Measurements from ENCODE around the gene SVBP. TPM values are rescaled to one million over a fixed set of nuclear protein-coding genes. Genes with fewer than 3 reads are reported as not detected.

The SVBP gene
- polyA plus RNA-seq, 1 experiment = 29.8 TPM

DNA sequence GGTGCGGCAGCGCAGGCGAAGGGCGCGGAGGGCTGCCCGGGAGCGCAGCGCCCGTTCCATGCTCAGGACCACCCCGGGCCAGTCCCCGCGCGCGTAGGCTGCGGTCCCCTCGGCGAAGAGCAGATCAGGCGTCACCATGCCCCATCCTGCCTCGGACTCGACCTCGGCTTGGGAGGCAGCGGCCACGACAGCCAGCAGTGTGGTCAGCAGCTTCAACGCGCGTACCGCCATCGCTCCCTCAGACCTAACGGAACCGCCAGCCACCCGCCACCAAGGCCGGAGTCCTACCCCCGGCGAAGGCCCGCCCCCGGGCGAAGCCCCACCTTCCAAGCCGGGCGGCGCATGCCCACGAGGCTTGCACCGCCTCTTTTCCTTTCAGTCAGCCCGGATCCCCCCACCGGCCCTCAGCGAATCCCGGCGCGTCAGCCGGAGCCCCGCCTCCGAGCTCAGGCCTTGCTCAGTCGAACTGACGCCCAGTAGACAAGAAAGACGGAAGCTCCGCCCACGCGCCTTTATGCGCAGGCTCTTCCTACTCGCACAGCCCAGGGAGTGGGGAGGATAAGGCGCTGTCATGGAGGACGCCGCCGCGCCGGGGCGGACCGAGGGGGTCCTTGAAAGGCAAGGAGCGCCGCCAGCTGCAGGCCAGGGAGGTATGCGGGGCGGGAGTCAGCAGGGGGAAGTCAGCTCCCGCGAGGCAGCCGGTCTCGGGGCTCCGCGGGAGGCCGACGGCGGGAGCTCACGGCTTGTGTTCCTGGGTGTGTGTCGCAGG, 50.3 kb downstream of the SVBP start, which contains the start of the genes C1orf50 and P3H1:
C1orf50 (plus strand) TSS at position 509 of the 769 bp plus-strand sequence; CDS start at position 572, 63 bp downstream.
P3H1 (minus strand) TSS at position 288 of the 769 bp plus-strand sequence; CDS start at position 231, 57 bp downstream.
- H3K27ac ChIP-seq (ENCODE audit: low read depth, low read length) = peak within 1 kb of the TSS; percentile 87
- TF ChIP-seq, protein P1, sequence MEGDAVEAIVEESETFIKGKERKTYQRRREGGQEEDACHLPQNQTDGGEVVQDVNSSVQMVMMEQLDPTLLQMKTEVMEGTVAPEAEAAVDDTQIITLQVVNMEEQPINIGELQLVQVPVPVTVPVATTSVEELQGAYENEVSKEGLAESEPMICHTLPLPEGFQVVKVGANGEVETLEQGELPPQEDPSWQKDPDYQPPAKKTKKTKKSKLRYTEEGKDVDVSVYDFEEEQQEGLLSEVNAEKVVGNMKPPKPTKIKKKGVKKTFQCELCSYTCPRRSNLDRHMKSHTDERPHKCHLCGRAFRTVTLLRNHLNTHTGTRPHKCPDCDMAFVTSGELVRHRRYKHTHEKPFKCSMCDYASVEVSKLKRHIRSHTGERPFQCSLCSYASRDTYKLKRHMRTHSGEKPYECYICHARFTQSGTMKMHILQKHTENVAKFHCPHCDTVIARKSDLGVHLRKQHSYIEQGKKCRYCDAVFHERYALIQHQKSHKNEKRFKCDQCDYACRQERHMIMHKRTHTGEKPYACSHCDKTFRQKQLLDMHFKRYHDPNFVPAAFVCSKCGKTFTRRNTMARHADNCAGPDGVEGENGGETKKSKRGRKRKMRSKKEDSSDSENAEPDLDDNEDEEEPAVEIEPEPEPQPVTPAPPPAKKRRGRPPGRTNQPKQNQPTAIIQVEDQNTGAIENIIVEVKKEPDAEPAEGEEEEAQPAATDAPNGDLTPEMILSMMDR (IDR thresholded peaks at IDR 0.05; ENCODE audit: low read depth, low read length) = no peak
- no peaks in the 10 kb centered on the region for H3K27me3 ChIP-seq (ENCODE audit: control insufficient read depth, insufficient read depth, low read length)
- H3K9me3 ChIP-seq (ENCODE audit: control insufficient read depth, insufficient read depth, low read length) = peaks cover 2% of the 10 kb centered on the region; the same call in 1 of the 2 replicates
- peak within 1 kb of the TSS; percentile 95 for H3K4me3 ChIP-seq (ENCODE audit: low read depth, low read length)
- ChIA-PET POLR2A (interaction anchor here (0.8 to 2.4 kb wide), 10 partner anchors 15 to 307 kb away, joined by 3 to 32 read pairs (median 4); partner anchors contain the start of genes YBX1 and ZNF691), CTCF (interaction anchor here (0.8 to 2.1 kb wide), 13 partner anchors 10 to 593 kb away, joined by 3 to 14 read pairs (median 5); partner anchors contain the start of genes ERMAP, SVBP and YBX1)
- DNase-seq (ENCODE audit: low read depth, low spot score) = peak; percentile 97

DNA sequence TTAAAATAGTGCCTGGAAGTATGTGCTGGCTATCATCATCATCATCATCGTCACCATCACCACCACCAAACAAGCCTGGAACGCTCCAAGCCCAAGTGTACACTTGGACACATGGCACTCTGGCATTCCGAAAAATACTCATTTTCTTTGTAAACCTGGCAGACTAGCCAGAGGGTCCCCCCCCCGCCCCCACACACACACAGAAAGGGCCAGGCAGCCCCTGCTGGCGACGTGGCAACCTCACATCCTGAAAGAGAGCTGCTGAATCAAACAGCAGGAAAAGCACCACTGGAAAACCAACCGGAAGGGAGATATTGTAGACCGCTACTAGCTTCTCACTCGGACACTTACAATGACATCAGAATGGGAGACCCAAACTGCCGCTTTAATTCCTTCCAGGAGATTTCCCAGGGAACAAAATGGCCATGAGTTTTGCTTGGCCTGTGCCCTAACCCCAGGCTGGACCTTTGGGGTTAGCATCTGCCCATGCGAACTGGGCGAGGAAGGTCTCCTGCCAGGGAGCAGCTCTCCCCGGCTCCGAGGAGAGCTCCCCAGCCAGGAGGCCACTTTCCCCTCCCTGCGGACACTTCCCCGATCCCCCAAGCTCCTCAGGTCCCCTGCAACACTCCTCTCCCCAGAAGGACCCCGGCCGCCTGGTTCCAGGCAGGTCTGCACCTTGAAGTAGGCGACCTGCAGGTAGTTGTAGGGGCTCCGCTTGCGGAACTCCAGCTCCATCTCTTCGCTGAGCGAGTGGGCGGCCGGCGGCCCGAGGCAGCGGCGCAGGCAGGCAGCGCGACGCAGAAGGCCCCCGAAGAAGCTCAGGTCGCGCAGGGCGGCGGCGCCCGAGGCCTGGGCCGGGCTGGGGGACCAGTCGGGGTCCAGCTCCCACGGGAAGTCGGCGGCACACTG, 51.1 kb downstream of the SVBP start:
- Histone ChIP-seq H3K9me3 (ENCODE audit: control insufficient read depth, insufficient read depth, low read length) (peaks cover 2% of the 10 kb centered on the region; the same call in 1 of the 2 replicates), H3K27me3 (ENCODE audit: control insufficient read depth, insufficient read depth, low read length) (no peaks in the 10 kb centered on the region), H3K27ac (ENCODE audit: low read depth, low read length) (peak overlapping the region; percentile 87), H3K4me3 (ENCODE audit: low read depth, low read length) (peak overlapping the region; percentile 95)
- ChIA-PET POLR2A (interaction anchor here (0.6 to 2.4 kb wide), 15 partner anchors 9 to 308 kb away, joined by 3 to 32 read pairs (median 4); partner anchors contain the start of genes YBX1 and ZNF691), CTCF (interaction anchor here (0.5 to 2.1 kb wide), 29 partner anchors 9 to 1840 kb away, joined by 3 to 14 read pairs (median 5); partner anchors contain the start of genes ERMAP, SVBP, YBX1 and ZNF691)
- TF ChIP-seq, protein P1 (IDR thresholded peaks at IDR 0.05; ENCODE audit: low read depth, low read length) = peak; percentile 63
- peak; percentile 64 for DNase-seq (ENCODE audit: low read depth, low spot score)

DNA sequence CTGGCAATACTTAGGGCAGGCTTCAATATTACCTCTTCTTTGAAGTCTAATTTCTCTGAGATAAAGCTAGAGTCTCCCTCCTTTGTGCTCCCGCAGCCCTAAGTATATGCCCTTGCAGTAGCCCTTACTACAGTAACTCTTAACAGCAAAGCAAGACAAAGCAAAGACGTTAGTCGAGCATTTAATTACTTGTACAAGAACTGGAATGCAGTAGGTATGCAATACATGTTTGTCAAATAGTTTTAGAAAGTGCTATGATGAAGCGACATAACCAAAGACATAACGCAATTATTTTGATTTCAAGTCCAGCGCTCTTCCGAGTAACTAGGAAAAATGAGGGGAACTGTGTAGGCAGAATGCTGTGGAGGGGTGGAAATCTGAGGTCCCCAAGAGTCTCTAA, 51.9 kb downstream of the SVBP start:
- Histone ChIP-seq H3K27me3 (ENCODE audit: control insufficient read depth, insufficient read depth, low read length) (no peaks in the 10 kb centered on the region), H3K27ac (ENCODE audit: low read depth, low read length) (peak overlapping the region; percentile 87), H3K9me3 (ENCODE audit: control insufficient read depth, insufficient read depth, low read length) (peaks cover 2% of the 10 kb centered on the region; the same call in 1 of the 2 replicates), H3K4me3 (ENCODE audit: low read depth, low read length) (peak overlapping the region; percentile 95)
- no peak for DNase-seq (ENCODE audit: low read depth, low spot score)
- POLR2A ChIA-PET = interaction anchor here (1.1 to 2.4 kb wide), 4 partner anchors 12 to 185 kb away, joined by 4 to 32 read pairs (median 4); partner anchors contain the start of gene YBX1
- CTCF ChIA-PET = interaction anchor here (0.5 to 2.1 kb wide), 5 partner anchors 11 to 308 kb away, joined by 3 to 14 read pairs (median 4); partner anchors contain the start of gene YBX1
- TF ChIP-seq, protein P1 (IDR thresholded peaks at IDR 0.05; ENCODE audit: low read depth, low read length) = no peak

DNA sequence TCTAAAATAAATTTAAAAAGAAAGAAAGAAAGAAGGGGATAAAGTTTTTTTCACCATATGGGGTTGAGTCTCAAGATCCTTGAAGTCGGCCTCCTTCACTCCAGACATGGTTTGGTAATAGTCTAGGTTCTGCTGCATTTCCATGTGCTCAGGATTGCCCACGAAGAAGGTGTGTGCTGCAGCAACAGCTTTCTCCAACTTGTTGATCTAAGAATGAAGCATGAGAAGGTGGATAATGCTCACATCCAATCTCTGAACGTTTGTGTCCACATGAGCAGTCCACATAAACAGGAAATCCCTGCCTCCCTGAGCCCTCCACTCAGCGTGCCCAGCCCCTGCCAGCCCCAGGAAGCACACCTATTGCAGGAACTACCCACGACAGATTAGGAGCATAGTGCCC, 54.9 kb downstream of the SVBP start:
- Histone ChIP-seq H3K27me3 (ENCODE audit: control insufficient read depth, insufficient read depth, low read length) (no peaks in the 10 kb centered on the region), H3K4me3 (ENCODE audit: low read depth, low read length) (no peak overlapping the region), H3K27ac (ENCODE audit: low read depth, low read length) (no peak overlapping the region), H3K9me3 (ENCODE audit: control insufficient read depth, insufficient read depth, low read length) (peaks cover 2% of the 10 kb centered on the region; the same call in 1 of the 2 replicates)
- POLR2A ChIA-PET = no interaction called here
- no peak for DNase-seq (ENCODE audit: low read depth, low spot score)
- CTCF ChIA-PET = interaction anchor here (0.9 to 1.8 kb wide), 4 partner anchors 15 to 184 kb away, joined by 3 to 5 read pairs (median 4); no protein-coding TSS in a partner anchor
- TF ChIP-seq, protein P1 (IDR thresholded peaks at IDR 0.05; ENCODE audit: low read depth, low read length) = no peak
